GM19455 (cell line): Measurements from ENCODE around the gene KRTAP10-1.

Experiments
- ATAC-seq: cut with Tn5 transposase; IDR thresholded peaks from one replicate; pipeline ENCODE4 v1.9.1; 2021; ENCODE audit not compliant: unreplicated experiment

The KRTAP10-1 gene

DNA sequence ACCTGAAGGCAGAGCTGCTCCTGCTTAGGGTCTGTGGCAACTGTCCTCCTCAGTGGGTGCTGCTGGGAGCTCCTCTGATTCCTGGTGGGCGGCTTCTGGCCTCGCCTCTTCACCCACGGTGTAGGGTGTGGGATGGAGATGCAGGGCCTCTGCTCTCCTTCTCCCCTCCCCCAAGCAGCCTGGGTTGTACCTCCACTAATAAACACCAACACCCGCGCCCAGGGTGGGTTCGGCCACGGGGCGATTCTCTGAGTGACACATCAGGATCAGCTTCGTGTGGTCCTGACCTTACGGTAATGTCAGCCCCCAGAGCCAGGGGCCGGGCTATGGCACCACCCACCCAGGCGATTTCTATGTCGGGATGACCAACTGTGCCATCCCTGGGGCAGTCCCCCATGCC lies 23.7 kb downstream of the KRTAP10-1 start:
- no peak for ATAC-seq

DNA sequence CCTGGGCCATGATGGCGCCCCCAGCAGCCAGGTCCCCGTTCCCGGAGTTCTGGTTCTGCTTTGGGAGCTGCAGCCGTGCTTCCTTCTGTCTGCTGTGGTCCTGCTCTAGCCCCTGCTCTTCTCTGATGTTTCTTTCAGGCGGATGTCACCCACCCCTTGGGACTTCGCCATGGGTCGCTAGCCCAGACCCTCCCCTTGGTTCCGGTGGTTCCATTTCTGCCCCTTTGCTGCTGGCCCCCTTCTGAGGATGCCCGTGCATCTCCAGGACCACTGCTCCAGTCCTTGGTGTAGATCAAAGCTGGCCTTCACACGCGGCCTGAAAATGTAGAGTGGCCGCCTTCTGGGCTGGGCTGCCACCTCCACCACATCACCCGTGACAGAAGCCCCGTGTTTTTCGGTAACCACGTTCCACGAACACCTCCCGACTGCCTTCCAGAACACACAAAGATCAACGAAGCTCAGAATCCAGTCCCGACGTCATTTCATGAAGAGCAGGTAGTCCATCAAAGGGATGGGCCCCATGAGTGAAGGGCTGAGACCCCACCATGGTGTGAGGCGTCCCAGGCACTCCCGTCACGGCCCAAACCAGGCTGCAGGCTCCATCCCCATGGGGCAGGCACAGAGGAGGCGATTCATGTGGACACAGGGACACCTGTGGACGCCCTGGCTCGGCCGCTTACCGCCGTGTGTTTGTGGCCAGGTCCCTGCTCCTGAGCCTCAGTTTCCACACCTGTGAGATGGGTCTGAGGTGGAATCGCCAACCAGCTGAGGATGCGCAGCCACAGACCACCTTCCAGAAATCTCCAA lies 24.4 kb downstream of the KRTAP10-1 start:
- ATAC-seq: no peak

- ATAC-seq: no peak
Measured at GRCh38 chr21:44514746-44515358, 25.1 kb downstream of the KRTAP10-1 start.

DNA sequence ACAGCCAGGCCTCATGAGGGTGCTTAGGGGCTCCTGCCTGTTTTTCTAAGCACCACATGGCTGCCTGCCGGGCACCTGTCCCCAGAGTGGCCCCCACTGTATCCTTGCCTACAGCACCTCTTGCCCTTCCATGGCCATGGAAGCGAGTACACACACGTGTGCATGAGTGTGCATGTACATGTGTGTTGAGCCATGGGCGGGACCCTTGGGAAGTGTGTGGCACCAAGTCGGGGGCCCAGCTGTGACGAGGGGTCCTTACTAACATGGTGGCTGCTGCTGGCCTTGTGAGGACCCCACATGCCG lies 25.8 kb downstream of the KRTAP10-1 start:
- ATAC-seq: no peak

- no peak for ATAC-seq
Measured at GRCh38 chr21:44513389-44514217, 26.4 kb downstream of the KRTAP10-1 start.

DNA sequence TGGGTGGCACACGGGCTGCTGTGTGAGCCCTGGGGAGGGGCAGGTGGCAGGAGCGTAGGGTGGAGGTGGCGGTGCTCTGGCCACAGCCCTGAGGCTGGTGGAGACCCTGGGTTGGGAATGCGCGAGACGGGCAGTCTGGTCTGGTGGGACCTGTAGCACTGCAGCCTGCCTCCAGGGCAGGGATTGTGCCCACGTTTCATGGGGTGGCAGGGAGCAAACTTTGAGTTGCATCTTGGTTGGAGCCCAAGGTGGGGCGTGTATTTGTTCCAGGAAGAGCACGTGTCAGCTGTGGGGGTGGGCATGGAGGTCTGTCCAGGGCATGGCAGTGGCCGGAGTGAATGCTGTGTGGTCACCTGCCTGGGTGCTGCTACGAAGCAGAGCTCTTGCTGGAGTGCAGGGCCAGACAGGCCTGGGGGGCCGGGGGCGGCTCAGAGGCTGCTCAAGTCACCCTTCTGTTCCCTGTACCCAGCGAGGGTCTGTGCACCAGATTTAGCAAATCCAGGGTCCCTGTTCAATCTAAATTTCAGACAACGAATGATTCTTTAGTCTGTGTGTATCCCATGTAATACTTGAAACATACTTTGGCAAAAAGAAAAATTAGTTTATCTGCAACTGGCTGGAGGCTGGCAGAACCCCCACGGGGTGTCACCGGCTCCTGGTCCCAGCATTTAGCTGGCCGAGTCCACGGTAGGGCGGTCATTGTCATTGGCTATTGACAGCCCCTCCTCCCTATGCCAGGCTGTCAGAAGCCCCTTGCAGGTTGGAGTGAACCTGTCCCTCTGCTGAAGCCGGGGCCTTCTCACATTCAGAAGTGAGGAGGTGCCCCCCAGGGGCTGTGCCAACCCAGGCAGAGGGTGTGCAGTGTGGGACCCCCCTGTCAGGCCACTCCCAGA lies 27.3 kb downstream of the KRTAP10-1 start:
- ATAC-seq: no peak

GRCh38 chr21:44511938-44512275 lies 28.1 kb downstream of the KRTAP10-1 start:
- ATAC-seq: no peak

DNA sequence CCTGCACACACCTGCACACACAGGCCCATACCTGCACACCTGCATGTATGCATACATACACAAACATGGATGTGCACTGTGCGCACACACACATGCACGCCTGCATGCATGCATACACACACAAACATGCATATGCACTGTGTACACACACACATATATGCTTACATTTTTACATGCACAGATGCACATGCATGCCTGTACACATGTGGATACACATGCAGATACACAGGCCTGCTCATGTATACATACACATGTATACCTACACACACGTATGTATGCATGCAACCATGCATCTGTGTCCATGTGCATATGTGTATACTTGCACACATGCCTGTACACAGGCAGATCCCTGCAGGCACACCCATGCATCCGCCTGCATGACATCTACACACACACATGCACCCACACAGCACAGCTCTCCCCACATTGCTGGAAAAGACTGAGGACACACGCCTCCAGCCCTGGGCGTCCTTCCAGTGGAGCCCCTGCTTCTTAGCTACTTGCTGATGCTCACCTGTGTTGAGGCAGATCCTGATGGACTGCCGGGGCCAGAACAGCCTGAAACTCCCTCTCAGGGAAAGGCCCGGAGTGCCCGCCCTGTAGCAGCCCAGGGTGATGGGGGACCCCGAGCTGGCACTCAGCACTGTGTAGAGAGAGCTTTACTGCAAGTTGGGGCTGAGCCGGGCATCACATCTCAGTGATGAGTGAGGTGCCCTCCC lies 28.6 kb downstream of the KRTAP10-1 start:
- no peak for ATAC-seq

GRCh38 chr21:44510508-44511218 lies 29.3 kb downstream of the KRTAP10-1 start:
- no peak for ATAC-seq

DNA sequence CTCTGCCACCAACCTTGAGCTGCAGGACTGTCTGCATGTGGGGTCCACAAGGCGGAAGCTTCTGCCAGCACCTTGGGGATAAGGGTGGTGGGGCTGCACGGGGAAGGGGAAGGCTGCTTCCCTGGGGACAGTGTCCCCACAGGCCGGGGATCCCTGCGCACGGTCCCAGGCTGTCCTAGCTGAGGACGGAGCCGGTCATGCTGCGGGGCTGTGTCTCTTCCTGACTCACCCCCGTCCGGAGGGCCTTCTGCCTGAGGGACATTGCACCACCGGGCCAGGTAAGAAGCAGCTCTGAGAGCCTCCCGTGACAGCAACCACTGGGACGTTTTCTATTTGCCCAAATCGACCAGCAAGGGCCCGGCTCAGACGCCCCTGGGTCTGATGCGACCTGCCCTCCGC lies 29.9 kb downstream of the KRTAP10-1 start:
- no peak for ATAC-seq

GRCh38 chr21:44509539-44509938 lies 30.5 kb downstream of the KRTAP10-1 start:
- ATAC-seq: no peak

GRCh38 chr21:44508711-44509445 lies 31.1 kb downstream of the KRTAP10-1 start:
- no peak for ATAC-seq

- ATAC-seq: no peak
Measured at GRCh38 chr21:44508426-44508710, 31.6 kb downstream of the KRTAP10-1 start.

DNA sequence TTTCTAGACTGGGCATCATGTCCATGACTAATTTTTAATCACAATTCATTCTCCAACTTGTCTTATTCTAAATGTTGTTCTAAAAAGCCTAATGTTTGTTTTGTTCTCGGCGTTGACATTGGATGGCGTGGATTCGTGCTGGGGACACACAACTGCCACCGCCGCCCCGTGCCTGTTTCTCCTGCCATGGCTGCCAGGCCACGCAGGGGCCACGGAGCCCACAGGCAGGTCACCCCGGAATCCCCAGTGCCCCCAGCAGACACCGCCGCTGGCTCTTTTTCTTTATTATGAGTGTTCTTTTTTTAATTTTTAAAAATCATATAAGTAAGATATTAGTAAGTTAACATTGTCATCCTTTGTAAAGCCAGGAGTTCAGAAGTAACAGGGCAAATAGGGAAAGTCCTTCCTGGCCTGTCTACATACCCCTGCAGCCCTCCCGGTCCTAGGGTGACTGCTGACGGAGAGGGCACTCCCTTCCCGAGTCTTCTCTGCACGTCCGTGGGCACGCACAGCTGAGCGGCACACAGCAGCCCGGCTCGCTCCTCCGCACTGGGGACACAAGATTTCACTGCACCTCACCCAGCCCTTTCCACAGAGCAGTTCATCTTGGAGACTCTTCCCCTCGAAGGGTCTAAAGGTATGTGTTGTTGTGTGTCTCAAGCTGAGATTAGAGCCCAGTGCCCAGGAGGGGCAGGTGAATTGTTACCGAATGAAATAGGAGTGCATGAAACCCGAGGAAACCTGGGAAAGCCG lies 32.1 kb downstream of the KRTAP10-1 start:
- no peak for ATAC-seq

DNA sequence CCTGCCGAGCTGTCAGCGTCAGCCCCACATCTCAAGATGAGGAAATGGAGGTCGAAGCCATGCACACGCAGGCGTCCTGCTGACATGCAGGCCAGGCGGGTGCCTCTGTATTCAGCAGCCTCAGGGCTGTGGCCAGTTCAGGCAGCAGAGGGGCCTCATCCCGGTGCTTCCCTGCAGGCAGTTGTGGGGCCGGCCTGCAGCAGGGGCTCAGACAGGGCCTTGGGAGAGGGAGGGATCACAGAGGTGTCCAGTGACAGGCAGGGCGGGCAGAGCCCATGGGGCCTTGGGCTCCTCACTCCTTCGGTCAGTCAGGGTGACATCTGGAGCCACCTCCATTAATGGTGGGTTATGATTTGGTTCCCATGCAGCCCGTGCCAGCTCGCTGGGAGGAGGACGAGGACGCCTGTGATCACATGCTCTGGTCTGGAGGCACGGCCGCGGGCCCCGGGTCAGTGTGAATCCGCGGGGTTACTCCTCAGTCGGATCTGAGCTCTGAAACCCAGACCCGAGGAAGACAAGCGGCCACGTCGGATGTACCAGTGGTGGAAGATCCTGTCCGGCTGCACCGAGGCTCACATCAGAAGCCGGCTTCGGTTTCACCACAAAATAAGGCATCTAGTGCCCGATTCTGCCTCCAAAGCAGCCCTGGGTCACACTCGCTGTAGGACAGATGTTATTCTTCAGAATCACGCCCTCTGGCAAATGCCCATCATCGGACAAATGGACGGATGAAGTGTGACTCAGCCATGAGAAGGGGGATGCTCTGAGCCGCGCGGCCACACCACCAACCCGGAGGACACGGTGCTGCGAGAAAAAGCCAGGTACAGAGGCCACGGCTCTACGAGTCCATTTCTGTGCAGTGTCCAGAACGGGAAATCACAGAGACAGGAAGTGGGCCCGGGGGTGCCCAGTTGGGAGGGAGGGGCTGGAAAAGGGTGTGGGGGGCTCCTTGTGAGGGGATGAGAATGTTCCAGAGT lies 33.4 kb downstream of the KRTAP10-1 start:
- no peak for ATAC-seq

- no peak for ATAC-seq
Measured at GRCh38 chr21:44505673-44506278, 34.2 kb downstream of the KRTAP10-1 start.

DNA sequence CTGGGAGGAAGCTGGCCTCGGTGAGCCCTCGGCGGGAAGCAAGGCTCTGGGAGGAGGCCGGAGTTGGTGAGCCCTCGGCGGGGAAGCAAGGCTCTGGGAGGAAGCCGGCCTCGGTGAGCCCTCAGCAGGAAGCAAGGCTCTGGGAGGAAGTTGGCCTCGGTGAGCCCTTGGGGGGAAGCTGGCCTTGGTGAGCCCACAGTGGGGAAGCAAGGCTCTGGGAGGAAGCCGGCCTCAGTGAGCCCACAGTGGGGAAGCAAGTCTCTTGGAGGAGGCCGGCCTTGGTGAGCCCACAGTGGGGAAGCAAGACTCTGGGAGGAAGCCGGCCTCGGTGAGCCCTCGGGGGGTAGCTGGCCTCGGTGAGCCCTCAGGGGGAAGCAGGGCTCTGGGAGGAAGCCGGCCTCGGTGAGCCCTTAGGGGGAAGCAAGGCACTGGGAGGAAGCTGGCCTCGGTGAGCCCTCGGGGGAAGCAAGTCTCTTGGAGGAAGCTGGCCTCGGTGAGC lies 36.0 kb downstream of the KRTAP10-1 start:
- no peak for ATAC-seq
